HepG2 (cell line): ENCODE results near the gene BCL2A1. TPM values are rescaled to one million over a fixed set of nuclear protein-coding genes. Genes with fewer than 3 reads are reported as not detected.

Experiments
- CHCHD3 ChIP-seq: sonication (generic); formaldehyde crosslinking; IDR thresholded peaks from 2 replicates; pipeline ENCODE4 v1.8.0; 2022; ENCODE audit warnings: mild to moderate bottlenecking, missing genetic modification reagents, moderate library complexity
- CREB3 ChIP-seq: sonication (generic); formaldehyde crosslinking; IDR thresholded peaks from 2 replicates; pipeline ENCODE4 v1.5.0; 2020; ENCODE audit warnings: missing genetic modification reagents
- ELF4 ChIP-seq: sonication (generic); formaldehyde crosslinking; IDR thresholded peaks from 2 replicates; pipeline ENCODE4 v1.5.0; 2020; ENCODE audit warnings: missing genetic modification reagents, mild to moderate bottlenecking, moderate library complexity, borderline replicate concordance
- FOXA3 ChIP-seq: IDR thresholded peaks from 2 replicates; pipeline ENCODE4 v1.6.1; 2016; ENCODE audit warnings: missing genetic modification reagents, missing compliant biosample characterization
- FOXC1 ChIP-seq: sonication (generic); formaldehyde crosslinking; IDR thresholded peaks from 2 replicates; pipeline ENCODE4 v1.8.0; 2022; ENCODE audit warnings: mild to moderate bottlenecking, missing genetic modification reagents, borderline replicate concordance
- GPN1 ChIP-seq: sonication (generic); formaldehyde crosslinking; IDR thresholded peaks from 2 replicates; pipeline ENCODE4 v1.5.1; 2020; ENCODE audit warnings: missing genetic modification reagents, borderline replicate concordance
- HNRNPL ChIP-seq: fragments of 200-400 bp; formaldehyde crosslinking; IDR thresholded peaks from 2 replicates; pipeline ENCODE4 v1.6.1; 2017; ENCODE audit warnings: mild to moderate bottlenecking, low read depth, low read length
- JUND ChIP-seq: sonication (generic); formaldehyde crosslinking; IDR thresholded peaks from 2 replicates; pipeline ENCODE4 v1.8.0; 2022; ENCODE audit warnings: mild to moderate bottlenecking, missing genetic modification reagents
- MAFK ChIP-seq, 2 experiments: IDR thresholded peaks in 1 of 2; conservative IDR thresholded peaks in 1 of 2; 2 replicates each; pipeline ENCODE4 v1.6.1; 2011; ENCODE audit warnings: improper control_type of control experiment in 2 of 2, low read length in 2 of 2
- MNT ChIP-seq: fragments of 450-650 bp; IDR thresholded peaks from 2 replicates; pipeline ENCODE4 v1.6.1; 2016
- NCOA1 ChIP-seq: sonication (generic); formaldehyde crosslinking; IDR thresholded peaks from 2 replicates; pipeline ENCODE4 v1.9.0; 2021; ENCODE audit warnings: missing genetic modification reagents
- PBX3 ChIP-seq: sonication (generic); formaldehyde crosslinking; IDR thresholded peaks from 2 replicates; pipeline ENCODE4 v1.8.1; 2023; ENCODE audit warnings: missing genetic modification reagents, inconsistent platforms, borderline replicate concordance
- PHB2 ChIP-seq: fragments of 450-650 bp; IDR thresholded peaks from 2 replicates; pipeline ENCODE4 v1.6.1; 2018; ENCODE audit not compliant: partially characterized antibody
- RAD21 ChIP-seq: fragments of 450-650 bp; formaldehyde crosslinking; IDR thresholded peaks from 2 replicates; pipeline ENCODE4 v1.5.0; 2020; ENCODE audit warnings: mild to moderate bottlenecking
- RXRA ChIP-seq: sonication (generic); formaldehyde crosslinking; IDR thresholded peaks from 2 replicates; pipeline ENCODE4 v1.5.1; 2020; ENCODE audit warnings: missing genetic modification reagents
- SIN3A ChIP-seq: IDR thresholded peaks from 2 replicates; pipeline ENCODE4 v1.6.1; 2011; ENCODE audit warnings: low read depth, mild to moderate bottlenecking, control low read depth, low read length, borderline replicate concordance
- SP2 ChIP-seq: sonication (generic); formaldehyde crosslinking; IDR thresholded peaks from 2 replicates; pipeline ENCODE4 v1.5.1; 2020; ENCODE audit warnings: mild to moderate bottlenecking, missing genetic modification reagents
- ZBTB20 ChIP-seq: sonication (generic); formaldehyde crosslinking; IDR thresholded peaks from 2 replicates; pipeline ENCODE4 v1.8.1; 2023; ENCODE audit warnings: missing genetic modification reagents, low read depth, mild to moderate bottlenecking, borderline replicate concordance
- ZNF414 ChIP-seq: sonication (generic); formaldehyde crosslinking; IDR thresholded peaks from 2 replicates; pipeline ENCODE4 v1.5.0; 2020; ENCODE audit warnings: missing genetic modification reagents
- ZNF687 ChIP-seq: sonication (generic); formaldehyde crosslinking; IDR thresholded peaks from 2 replicates; pipeline ENCODE4 v1.5.1; 2020; ENCODE audit warnings: mild to moderate bottlenecking, missing genetic modification reagents, moderate library complexity
- ZNF772 ChIP-seq: sonication (generic); formaldehyde crosslinking; IDR thresholded peaks from 2 replicates; pipeline ENCODE4 v1.5.0; 2020; ENCODE audit warnings: mild to moderate bottlenecking, missing genetic modification reagents
- polyA plus RNA-seq, 8 experiments: library from polyadenylated mRNA; depleted of rRNA in 3 of 8; stranded (reverse) in 7 of 8; unstranded in 1 of 8; fragments of >200 nt; fragmentation: Illumina TruSeq in 4 of 8; extraction: Trizol in 4 of 8; gene quantifications; 2 replicates each; pipeline versions ENCODE4 v1.2.1 to v1.2.3, GENCODE V29; 2011 to 2016; ENCODE audit warnings: low read depth in 4 of 8, missing spikeins in 1 of 8, mixed read lengths in 1 of 8; ENCODE audit not compliant: insufficient read depth in 1 of 8
- total RNA-seq, 5 experiments: library from RNA; depleted of rRNA; stranded (reverse); fragments of >200 nt; fragmentation: Illumina TruSeq; extraction: Trizol; gene quantifications; 2 replicates each; pipeline ENCODE4 v1.2.3, GENCODE V29; 2016; ENCODE audit warnings: low read depth in 1 of 5

BCL2A1 gene
- total and polyA plus RNA-seq, 2 of the 13 experiments (the other 11 are each of a cell fraction or from before 2014, with no cell fraction given): 0.08 to 0.31 TPM

- peak; percentile 29 to 46; a peak in 3 of 4 replicates for TF ChIP-seq MAFK (conservative IDR thresholded peaks at IDR 0.05 in 1 of 2, IDR thresholded peaks at IDR 0.05 in 1 of 2; ENCODE audit: low read length in 2 of 2)
- no peak for TF ChIP-seq ZNF687
- TF ChIP-seq ZNF772: peak; percentile 19; the same call in 1 of the 2 replicates
- no peak for TF ChIP-seq CHCHD3 (CRISPR knock-in tag)
- no peak; the same call in 1 of the 2 replicates for TF ChIP-seq ZNF414 (CRISPR knock-in tag)
- no peak for TF ChIP-seq SIN3A
- TF ChIP-seq JUND (CRISPR knock-in tag): 0 out of 2 replicates have a peak, but pooled peaks have one; percentile 5
- peak; percentile 32 for TF ChIP-seq RAD21 (CRISPR knock-in tag)
- no peak for TF ChIP-seq CREB3 (CRISPR knock-in tag)
- peak; percentile 67 for TF ChIP-seq FOXA3 (CRISPR knock-in tag)
- no peak for TF ChIP-seq MNT
- no peak for TF ChIP-seq PBX3 (CRISPR knock-in tag)
- peak; percentile 45; the same call in 1 of the 2 replicates for TF ChIP-seq ELF4 (CRISPR knock-in tag)
- TF ChIP-seq HNRNPL: no peak
- peak; percentile 45; the same call in 1 of the 2 replicates for TF ChIP-seq ZBTB20 (CRISPR knock-in tag)
- no peak for TF ChIP-seq SP2 (CRISPR knock-in tag)
- TF ChIP-seq GPN1 (CRISPR knock-in tag): no peak
- no peak for TF ChIP-seq RXRA (CRISPR knock-in tag)
- TF ChIP-seq NCOA1: peak; percentile 76
- no peak for TF ChIP-seq PHB2
- no peak for TF ChIP-seq FOXC1 (CRISPR knock-in tag)
Observed at GRCh38 chr15:79978655-79979514, 7.9 kb upstream of the BCL2A1 start (continued).
